Prostate gland (tissue), 2 donors: ENCODE results near the gene CKAP2.

ENCODE experiments used
- POLR2A ChIP-seq: fragments of 450-650 bp; IDR thresholded peaks from one replicate; pipeline ENCODE4 v1.6.1; 2016; ENCODE audit warnings: antibody characterized with exemption, mild to moderate bottlenecking
- TF ChIP-seq, protein P1 (sequence below), 4 experiments: fragments of 200-600 bp in 2 of 4; fragments of 450-650 bp in 2 of 4; sonication (generic) in 2 of 4; IDR thresholded peaks; 1 replicate in 3 of 4; 2 replicates in 1 of 4; pipeline ENCODE4 v1.5.1; 2016 to 2019; ENCODE audit warnings: antibody characterized with exemption in 4 of 4, mild to moderate bottlenecking in 2 of 4, moderate library complexity in 2 of 4

DNA sequence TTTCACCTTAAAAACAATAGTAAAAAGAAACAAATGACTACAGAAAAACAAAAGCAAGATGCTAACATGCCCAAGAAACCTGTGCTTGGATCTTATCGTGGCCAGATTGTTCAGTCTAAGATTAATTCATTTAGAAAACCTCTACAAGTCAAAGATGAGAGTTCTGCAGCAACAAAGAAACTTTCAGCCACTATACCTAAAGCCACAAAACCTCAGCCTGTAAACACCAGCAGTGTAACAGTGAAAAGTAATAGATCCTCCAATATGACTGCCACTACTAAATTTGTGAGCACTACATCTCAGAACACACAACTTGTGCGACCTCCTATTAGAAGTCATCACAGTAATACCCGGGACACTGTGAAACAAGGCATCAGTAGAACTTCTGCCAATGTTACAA, 6.0 kb downstream of the CKAP2 start:
- TF ChIP-seq, protein P1, sequence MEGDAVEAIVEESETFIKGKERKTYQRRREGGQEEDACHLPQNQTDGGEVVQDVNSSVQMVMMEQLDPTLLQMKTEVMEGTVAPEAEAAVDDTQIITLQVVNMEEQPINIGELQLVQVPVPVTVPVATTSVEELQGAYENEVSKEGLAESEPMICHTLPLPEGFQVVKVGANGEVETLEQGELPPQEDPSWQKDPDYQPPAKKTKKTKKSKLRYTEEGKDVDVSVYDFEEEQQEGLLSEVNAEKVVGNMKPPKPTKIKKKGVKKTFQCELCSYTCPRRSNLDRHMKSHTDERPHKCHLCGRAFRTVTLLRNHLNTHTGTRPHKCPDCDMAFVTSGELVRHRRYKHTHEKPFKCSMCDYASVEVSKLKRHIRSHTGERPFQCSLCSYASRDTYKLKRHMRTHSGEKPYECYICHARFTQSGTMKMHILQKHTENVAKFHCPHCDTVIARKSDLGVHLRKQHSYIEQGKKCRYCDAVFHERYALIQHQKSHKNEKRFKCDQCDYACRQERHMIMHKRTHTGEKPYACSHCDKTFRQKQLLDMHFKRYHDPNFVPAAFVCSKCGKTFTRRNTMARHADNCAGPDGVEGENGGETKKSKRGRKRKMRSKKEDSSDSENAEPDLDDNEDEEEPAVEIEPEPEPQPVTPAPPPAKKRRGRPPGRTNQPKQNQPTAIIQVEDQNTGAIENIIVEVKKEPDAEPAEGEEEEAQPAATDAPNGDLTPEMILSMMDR (IDR thresholded peaks at IDR 0.05), result no peak
- no peak for TF ChIP-seq POLR2A
